C4-2B (cell line): ENCODE results near the gene ARAP1.

Experiments used
- H3K27ac ChIP-seq: fragments of 450-650 bp; 2 replicates; pipeline ENCODE4 v1.5.1; 2017
- CTCF ChIP-seq: fragments of 450-650 bp; conservative IDR thresholded peaks from 2 replicates; pipeline ENCODE4 v1.5.1; 2017; ENCODE audit warnings: mild to moderate bottlenecking
- ZFX ChIP-seq: fragments of 450-650 bp; IDR thresholded peaks from 2 replicates; pipeline ENCODE4 v1.6.1; 2017

Gene ARAP1

GRCh38 chr11:72724851-72725723 lies 27.1 kb downstream of the ARAP1 start:
- TF ChIP-seq CTCF (peak; percentile 94), ZFX (no peak)
- no peak overlapping the region for H3K27ac ChIP-seq

GRCh38 chr11:72724021-72724551 lies 28.1 kb downstream of the ARAP1 start:
- TF ChIP-seq ZFX (no peak), CTCF (no peak)
- no peak overlapping the region for H3K27ac ChIP-seq

GRCh38 chr11:72723508-72723907 lies 28.7 kb downstream of the ARAP1 start:
- H3K27ac ChIP-seq: no peak overlapping the region; the same call in 1 of the 2 replicates
- no peak for TF ChIP-seq ZFX
- no peak for TF ChIP-seq CTCF

GRCh38 chr11:72722050-72722748 lies 30.0 kb downstream of the ARAP1 start:
- no peak for TF ChIP-seq ZFX
- TF ChIP-seq CTCF: no peak
- H3K27ac ChIP-seq: peak overlapping the region; percentile 87

- H3K27ac ChIP-seq: peak overlapping the region; percentile 87
- TF ChIP-seq ZFX (no peak), CTCF (no peak)
Measured at GRCh38 chr11:72721689-72722049, 30.5 kb downstream of the ARAP1 start.

- TF ChIP-seq ZFX: no peak
- TF ChIP-seq CTCF: no peak
Measured at GRCh38 chr11:72721276-72721675, 30.9 kb downstream of the ARAP1 start.

GRCh38 chr11:72720784-72721183 lies 31.4 kb downstream of the ARAP1 start:
- TF ChIP-seq CTCF (no peak), ZFX (no peak)
- peak overlapping the region; percentile 87 for H3K27ac ChIP-seq

More at GRCh38 chr11:72721276-72721675, 30.9 kb downstream of the ARAP1 start:
- H3K27ac ChIP-seq: peak overlapping the region; percentile 87
